Stimulated activated CD8-positive, alpha-beta memory T cell treated with anti-CD3 and anti-CD28 coated beads, Interleukin-12 subunit alpha, Interleukin-12 subunit beta, amount 100 ng/mL, for 24 hours (primary cell): ENCODE measurements around the gene FN3K.

ENCODE experiments used
- DNase-seq: peaks from one replicate; pipeline ENCODE4 v3.0.0-alpha.2; 2020; ENCODE audit errors: extremely low read depth

The FN3K gene

GRCh38 chr17:82703935-82704865 is 31.2 kb upstream of the FN3K start:
- no peak for DNase-seq

GRCh38 chr17:82704886-82705285 is 30.5 kb upstream of the FN3K start:
- no peak for DNase-seq

GRCh38 chr17:82705756-82706155 is 29.7 kb upstream of the FN3K start:
- no peak for DNase-seq

GRCh38 chr17:82709024-82709675 is 26.3 kb upstream of the FN3K start:
- no peak for DNase-seq

GRCh38 chr17:82709676-82710498 is 25.5 kb upstream of the FN3K start:
- no peak for DNase-seq

GRCh38 chr17:82710499-82711232 is 24.7 kb upstream of the FN3K start:
- no peak for DNase-seq

- no peak for DNase-seq
Observed at GRCh38 chr17:82713071-82713723, 22.2 kb upstream of the FN3K start.

- DNase-seq: peak; percentile 84
Observed at GRCh38 chr17:82716203-82717010, 19.0 kb upstream of the FN3K start, which contains the start of gene FN3KRP. Gene FN3KRP, plus strand, starts transcription at chr17:82716706. Its CDS starts 50 bp downstream, at chr17:82716756.

GRCh38 chr17:82718986-82719685 is 16.3 kb upstream of the FN3K start:
- DNase-seq: no peak

GRCh38 chr17:82720204-82720603 is 15.2 kb upstream of the FN3K start:
- DNase-seq: no peak

- no peak for DNase-seq
Observed at GRCh38 chr17:82722341-82723013, 12.9 kb upstream of the FN3K start.

GRCh38 chr17:82723169-82723807 is 12.1 kb upstream of the FN3K start:
- no peak for DNase-seq

GRCh38 chr17:82726427-82726826 is 9.0 kb upstream of the FN3K start:
- DNase-seq: no peak

GRCh38 chr17:82729479-82730260 is 5.7 kb upstream of the FN3K start:
- DNase-seq: no peak

- no peak for DNase-seq
Observed at GRCh38 chr17:82732118-82732743, 3.2 kb upstream of the FN3K start.

- DNase-seq: no peak
Observed at GRCh38 chr17:82736511-82737185, 1.2 kb downstream of the FN3K start.
